ENCODE results near the gene SPPL2B.
"Not testable (repeated sequence)": the region's sequence is repeated elsewhere in the genome, so short reads cannot be mapped to it uniquely, and the experiment has no call there.

SPPL2B gene, protein sequence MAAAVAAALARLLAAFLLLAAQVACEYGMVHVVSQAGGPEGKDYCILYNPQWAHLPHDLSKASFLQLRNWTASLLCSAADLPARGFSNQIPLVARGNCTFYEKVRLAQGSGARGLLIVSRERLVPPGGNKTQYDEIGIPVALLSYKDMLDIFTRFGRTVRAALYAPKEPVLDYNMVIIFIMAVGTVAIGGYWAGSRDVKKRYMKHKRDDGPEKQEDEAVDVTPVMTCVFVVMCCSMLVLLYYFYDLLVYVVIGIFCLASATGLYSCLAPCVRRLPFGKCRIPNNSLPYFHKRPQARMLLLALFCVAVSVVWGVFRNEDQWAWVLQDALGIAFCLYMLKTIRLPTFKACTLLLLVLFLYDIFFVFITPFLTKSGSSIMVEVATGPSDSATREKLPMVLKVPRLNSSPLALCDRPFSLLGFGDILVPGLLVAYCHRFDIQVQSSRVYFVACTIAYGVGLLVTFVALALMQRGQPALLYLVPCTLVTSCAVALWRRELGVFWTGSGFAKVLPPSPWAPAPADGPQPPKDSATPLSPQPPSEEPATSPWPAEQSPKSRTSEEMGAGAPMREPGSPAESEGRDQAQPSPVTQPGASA

DNA sequence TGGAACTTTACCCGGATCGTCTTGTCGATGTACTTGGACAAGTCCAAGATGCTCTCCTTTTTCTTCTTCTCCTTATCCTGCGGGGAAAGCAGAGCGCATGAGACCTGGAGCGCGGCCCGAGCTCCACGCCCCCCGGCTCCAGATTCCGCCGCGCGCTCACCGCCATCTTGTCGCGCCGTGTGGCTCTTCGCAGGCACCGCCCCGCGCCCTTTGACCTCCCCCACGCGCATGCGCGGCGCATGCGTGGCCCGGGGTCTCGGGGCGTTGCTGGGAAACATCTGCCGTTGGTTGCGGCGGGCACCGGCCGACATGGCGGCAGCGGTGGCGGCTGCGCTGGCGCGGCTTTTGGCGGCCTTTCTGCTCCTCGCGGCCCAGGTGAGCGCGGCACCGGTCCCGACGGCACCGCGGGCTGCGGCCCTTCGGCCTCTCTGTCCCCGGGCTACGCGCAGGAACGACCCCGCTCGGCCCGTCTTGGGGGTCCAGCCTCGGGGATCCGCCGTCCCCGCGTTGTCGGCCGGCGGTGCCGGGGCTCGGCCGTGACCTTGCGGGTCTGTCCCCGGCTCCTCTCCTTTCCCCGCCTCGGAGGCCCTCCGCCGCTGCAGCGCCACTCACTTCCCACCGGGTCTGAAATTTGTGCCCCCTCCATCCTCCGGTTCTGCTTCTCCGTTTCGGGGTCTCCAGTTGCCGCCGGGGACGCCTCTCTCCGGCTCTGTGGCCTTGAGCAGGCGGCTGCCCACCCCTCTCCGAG is at the start of gene SPPL2B, which contains the start of gene LSM7:
TSS of gene SPPL2B (plus strand) at position 284 of the 748 bp plus-strand sequence. CDS start at position 310, 26 bp downstream.
TSS of gene LSM7 (minus strand) at position 186 of the 748 bp plus-strand sequence. CDS start at position 166, 20 bp downstream.
- peak; percentile 89 for ATAC-seq
- Mint-ChIP-seq H3K4me3 (peak within 1 kb of the TSS; percentile 92), H3K36me3 (peaks cover 58% of the 10 kb centered on the region), H3K9me3 (no peaks in the 10 kb centered on the region), H3K27ac (peak within 1 kb of the TSS; percentile 95), H3K4me1 (peaks cover 45% of the 10 kb centered on the region)
- DNase-seq (ENCODE audit: low spot score in 2 of 2): peak; percentile 89 to 95

DNA sequence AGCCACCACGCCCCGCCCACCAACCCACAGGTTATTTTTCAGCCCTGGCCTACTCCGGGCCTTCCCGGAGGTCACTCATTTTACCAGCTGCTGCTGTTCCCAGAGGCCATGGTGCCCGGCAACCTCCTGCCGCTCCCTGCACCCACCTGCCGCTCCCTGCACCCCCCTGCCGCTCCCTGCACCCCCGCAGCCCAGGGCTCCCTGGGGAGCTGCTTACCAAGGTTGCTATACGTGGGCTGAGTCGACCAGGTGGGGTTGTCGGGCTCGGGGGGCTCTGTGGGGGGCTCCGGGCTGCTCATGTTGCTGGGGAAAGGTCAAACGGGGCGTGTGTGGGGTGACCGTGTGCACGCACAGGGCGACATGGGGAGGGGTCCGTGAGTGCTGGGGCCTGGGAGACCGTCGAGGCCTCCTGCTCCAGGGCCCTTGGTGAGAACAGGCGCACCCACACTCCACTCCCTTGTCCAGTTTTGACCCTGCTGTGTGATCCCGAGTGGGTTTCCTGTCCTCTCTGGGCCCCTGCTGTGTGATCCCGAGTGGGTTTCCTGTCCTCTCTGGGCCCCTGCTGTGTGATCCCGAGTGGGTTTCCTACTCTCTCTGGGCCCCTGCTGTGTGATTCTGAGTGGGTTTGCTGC is 47.7 kb upstream of the SPPL2B start:
- peaks cover 15% of the 10 kb centered on the region for H3K4me1 Mint-ChIP-seq
- H3K9me3 Mint-ChIP-seq: no peaks in the 10 kb centered on the region
- no peak for DNase-seq (ENCODE audit: low spot score in 2 of 2)
- H3K36me3 Mint-ChIP-seq: peaks cover 47% of the 10 kb centered on the region
- H3K4me3 Mint-ChIP-seq: no peak overlapping the region
- H3K27ac Mint-ChIP-seq: no peak overlapping the region
- no peak for ATAC-seq

DNA sequence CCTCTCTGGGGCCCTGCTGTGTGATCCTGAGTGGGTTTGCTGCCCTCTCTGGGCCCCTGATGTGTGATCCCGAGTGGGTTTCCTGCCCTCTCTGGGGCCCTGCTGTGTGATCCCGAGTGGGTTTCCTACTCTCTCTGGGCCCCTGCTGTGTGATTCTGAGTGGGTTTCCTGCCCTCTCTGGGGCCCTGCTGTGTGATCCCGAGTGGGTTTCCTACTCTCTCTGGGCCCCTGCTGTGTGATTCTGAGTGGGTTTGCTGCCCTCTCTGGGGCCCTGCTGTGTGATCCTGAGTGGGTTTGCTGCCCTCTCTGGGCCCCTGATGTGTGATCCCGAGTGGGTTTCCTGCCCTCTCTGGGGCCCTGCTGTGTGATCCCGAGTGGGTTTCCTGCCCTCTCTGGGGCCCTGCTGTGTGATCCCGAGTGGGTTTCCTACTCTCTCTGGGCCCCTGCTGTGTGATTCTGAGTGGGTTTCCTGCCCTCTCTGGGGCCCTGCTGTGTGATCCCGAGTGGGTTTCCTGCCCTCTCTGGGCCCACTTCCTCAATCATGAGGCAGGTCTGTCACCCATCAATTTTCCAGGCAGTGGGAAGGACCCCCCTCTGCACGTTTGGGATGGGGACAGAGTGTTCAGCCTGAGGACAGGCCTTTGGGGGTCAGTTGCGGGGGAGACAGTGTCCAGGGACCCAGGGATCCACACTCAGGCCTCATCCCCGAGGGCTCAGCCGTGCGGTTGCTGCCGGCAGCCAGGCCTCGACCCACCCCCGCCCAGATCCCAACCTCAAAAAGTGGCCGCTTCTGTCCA is 47.0 kb upstream of the SPPL2B start:
- H3K4me1 Mint-ChIP-seq: peaks cover 15% of the 10 kb centered on the region
- H3K36me3 Mint-ChIP-seq: peaks cover 43% of the 10 kb centered on the region
- peak overlapping the region; percentile 85 for H3K27ac Mint-ChIP-seq
- not testable (repeated sequence) for DNase-seq (ENCODE audit: low spot score in 2 of 2); ATAC-seq; H3K9me3 Mint-ChIP-seq
- peak overlapping the region; percentile 73 for H3K4me3 Mint-ChIP-seq

- Mint-ChIP-seq H3K9me3 (no peaks in the 10 kb centered on the region), H3K36me3 (peaks cover 35% of the 10 kb centered on the region), H3K27ac (peak within 1 kb of the TSS; percentile 85), H3K4me3 (peak within 1 kb of the TSS; percentile 73), H3K4me1 (peaks cover 15% of the 10 kb centered on the region)
- DNase-seq (ENCODE audit: low spot score in 2 of 2) (no peak), ATAC-seq (peak; percentile 58)
These were observed 46.2 kb upstream of the SPPL2B start, which contains the start of gene PEAK3 for GRCh38 chr19:2282062-2282861. PEAK3 (minus strand) TSS chr19:2282175; CDS start chr19:2280931, 1,244 bp downstream.

GRCh38 chr19:2282862-2283237 is 45.6 kb upstream of the SPPL2B start:
- DNase-seq (ENCODE audit: low spot score in 2 of 2): no peak
- ATAC-seq: no peak
- Mint-ChIP-seq H3K4me1 (peaks cover 15% of the 10 kb centered on the region), H3K27ac (peak overlapping the region; percentile 85), H3K9me3 (no peaks in the 10 kb centered on the region), H3K4me3 (peak overlapping the region; percentile 73), H3K36me3 (peaks cover 30% of the 10 kb centered on the region)

DNA sequence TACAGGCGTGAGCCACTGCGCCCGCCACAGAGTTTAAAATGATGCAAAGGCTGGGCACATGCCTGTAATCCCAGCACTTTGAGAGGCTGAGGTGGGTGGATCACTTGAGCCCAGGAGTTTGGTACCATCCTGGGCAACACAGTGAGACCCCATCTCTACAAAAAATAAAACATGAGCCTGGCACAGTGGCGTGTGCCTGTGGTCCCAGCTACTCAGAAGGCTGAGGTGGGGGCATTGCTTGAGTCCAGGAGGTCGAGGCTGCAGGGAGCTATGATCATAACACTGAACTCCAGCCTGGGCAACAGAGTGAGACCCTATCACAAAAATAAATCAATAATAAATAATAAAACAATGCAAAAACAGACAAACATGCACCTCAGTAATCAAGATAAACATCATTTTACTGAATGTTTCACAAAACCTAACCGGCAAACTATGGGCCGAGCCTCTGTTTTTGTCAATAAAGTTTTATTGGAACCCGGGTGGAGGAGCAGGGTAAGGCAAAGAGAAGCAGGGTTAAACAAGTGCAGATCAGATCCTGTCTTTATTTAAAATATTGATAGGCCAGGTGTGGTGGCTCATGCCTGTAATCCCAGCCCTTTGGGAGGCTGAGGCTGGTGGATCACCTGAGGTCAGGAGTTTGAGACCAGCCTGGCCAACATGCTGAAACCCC is 44.5 kb upstream of the SPPL2B start:
- H3K9me3 Mint-ChIP-seq: no peaks in the 10 kb centered on the region
- H3K27ac Mint-ChIP-seq: no peak overlapping the region
- peaks cover 24% of the 10 kb centered on the region for H3K36me3 Mint-ChIP-seq
- H3K4me1 Mint-ChIP-seq: peaks cover 25% of the 10 kb centered on the region
- no peak for ATAC-seq
- no peak overlapping the region for H3K4me3 Mint-ChIP-seq
- DNase-seq (ENCODE audit: low spot score in 2 of 2): no peak

DNA sequence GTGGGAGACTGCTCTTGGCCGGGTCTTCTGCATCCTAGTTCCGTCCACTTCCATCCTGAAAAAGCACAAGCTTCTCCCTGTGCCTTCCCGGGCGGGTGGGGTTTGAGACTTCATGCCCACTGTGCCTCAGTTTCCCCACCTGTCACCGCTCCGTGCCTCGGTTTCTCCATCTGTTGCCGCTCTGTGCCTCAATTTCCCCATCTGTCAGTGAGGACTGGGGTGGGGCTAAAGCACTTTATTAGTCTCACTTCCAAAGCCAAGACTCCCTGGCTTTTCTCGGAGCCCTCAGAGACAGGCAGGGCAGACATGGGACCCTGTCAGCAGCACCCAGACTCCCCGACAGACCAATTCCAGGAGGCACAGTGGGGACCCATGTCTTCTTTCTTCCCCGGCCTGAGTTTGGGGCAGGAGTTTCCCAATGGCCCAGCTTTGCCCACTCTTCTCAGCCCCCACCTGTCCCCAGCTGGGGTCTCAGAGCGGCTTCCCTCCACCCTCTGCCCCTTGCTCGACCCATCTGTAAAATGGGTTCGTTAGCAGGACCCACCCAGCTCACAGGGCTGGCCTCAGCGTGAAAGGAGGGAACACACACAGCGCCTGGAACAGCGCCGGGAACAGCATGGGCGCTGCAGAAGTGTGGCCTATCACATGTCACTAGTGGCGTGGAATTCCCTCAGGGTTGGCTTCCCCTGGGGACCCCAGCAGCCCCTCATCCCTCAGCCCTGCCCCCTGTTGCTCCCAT is 41.9 kb upstream of the SPPL2B start:
- Mint-ChIP-seq H3K9me3 (no peaks in the 10 kb centered on the region), H3K27ac (no peak overlapping the region), H3K36me3 (peaks cover 22% of the 10 kb centered on the region), H3K4me3 (no peak overlapping the region), H3K4me1 (peaks cover 37% of the 10 kb centered on the region)
- ATAC-seq: no peak
- DNase-seq (ENCODE audit: low spot score in 2 of 2): no peak

- Mint-ChIP-seq H3K36me3 (peaks cover 23% of the 10 kb centered on the region), H3K4me3 (peak overlapping the region; percentile 77), H3K4me1 (peaks cover 26% of the 10 kb centered on the region)
These were observed 40.7 kb upstream of the SPPL2B start for GRCh38 chr19:2287585-2288337.

GRCh38 chr19:2288338-2288817 is 40.1 kb upstream of the SPPL2B start:
- Mint-ChIP-seq H3K9me3 (no peaks in the 10 kb centered on the region), H3K27ac (peak overlapping the region; percentile 94), H3K4me3 (peak overlapping the region; percentile 77), H3K36me3 (peaks cover 27% of the 10 kb centered on the region), H3K4me1 (peaks cover 22% of the 10 kb centered on the region)
- ATAC-seq: no peak
- no peak for DNase-seq (ENCODE audit: low spot score in 2 of 2)

More at GRCh38 chr19:2287585-2288337, 40.7 kb upstream of the SPPL2B start:
- H3K9me3 Mint-ChIP-seq: no peaks in the 10 kb centered on the region
- DNase-seq (ENCODE audit: low spot score in 2 of 2) (no peak), ATAC-seq (no peak)
- H3K27ac Mint-ChIP-seq: peak overlapping the region; percentile 94

- DNase-seq (ENCODE audit: low spot score in 2 of 2) (no peak), ATAC-seq (peak; percentile 22)
- peaks cover 27% of the 10 kb centered on the region for H3K4me1 Mint-ChIP-seq
- peak overlapping the region; percentile 94 for H3K27ac Mint-ChIP-seq
- H3K36me3 Mint-ChIP-seq: peaks cover 24% of the 10 kb centered on the region
- peak overlapping the region; percentile 77 for H3K4me3 Mint-ChIP-seq
- H3K9me3 Mint-ChIP-seq: no peaks in the 10 kb centered on the region
These were observed 39.4 kb upstream of the SPPL2B start for GRCh38 chr19:2288818-2289713.

GRCh38 chr19:2289714-2290435 is 38.6 kb upstream of the SPPL2B start:
- DNase-seq (ENCODE audit: low spot score in 2 of 2) (peak in 1 of 2 donors; percentile 71), ATAC-seq (peak; percentile 79)
- Mint-ChIP-seq H3K27ac (peak overlapping the region; percentile 94), H3K9me3 (no peaks in the 10 kb centered on the region), H3K36me3 (peaks cover 23% of the 10 kb centered on the region), H3K4me1 (peaks cover 29% of the 10 kb centered on the region), H3K4me3 (peak overlapping the region; percentile 77)

Measured in stimulated activated effector memory CD8-positive, alpha-beta T cell treated with anti-CD3 and anti-CD28 coated beads, Interleukin-12 subunit alpha, Interleukin-12 subunit beta, amount 100 ng/mL, for 72 hours (primary cell).